Measurements from ENCODE around the gene GALNT17. TPM values are rescaled to one million over a fixed set of nuclear protein-coding genes. Genes with fewer than 3 reads are reported as not detected.

Gene GALNT17
- total and polyA plus RNA-seq, 12 donors = 15.1 to 87.0 (median 55.4) TPM

- H3K4me1 ChIP-seq = peaks cover 0 to 9% (median 0%) of the 10 kb centered on the region in 9 donors
- WGBS, 2 donors = 72 to 79% methylated on average over 4 of the region's 4 CpGs
- peaks cover 0 to 5% (median 0%) of the 10 kb centered on the region in 11 donors for H3K9me3 ChIP-seq
- no peak for TF ChIP-seq CTCF (IDR thresholded peaks at IDR 0.05)
- no peaks in the 10 kb centered on the region for H3K36me3 ChIP-seq
- H3K27ac ChIP-seq = no peak overlapping the region
- ATAC-seq (peak in 2 of 8 donors; percentile 12 to 26), DNase-seq (no peak)
- H3K4me3 ChIP-seq = no peak overlapping the region
- intact Hi-C loops (cut with DNase I) = no loop called here
- no peaks in the 10 kb centered on the region for H3K27me3 ChIP-seq
Measured at GRCh38 chr7:71140264-71140663, 8.3 kb downstream of the GALNT17 start.

GRCh38 chr7:71144963-71145362, 13.0 kb downstream of the GALNT17 start:
- Histone ChIP-seq H3K4me1 (peaks cover 0 to 5% (median 0%) of the 10 kb centered on the region in 9 donors), H3K27ac (no peak overlapping the region), H3K4me3 (no peak overlapping the region), H3K27me3 (no peaks in the 10 kb centered on the region), H3K9me3 (peaks cover 0 to 9% (median 0%) of the 10 kb centered on the region in 11 donors), H3K36me3 (no peaks in the 10 kb centered on the region)
- 87 to 90% methylated on average over 6 of the region's 6 CpGs for WGBS, 2 donors
- no peak for TF ChIP-seq CTCF (IDR thresholded peaks at IDR 0.05)
- intact Hi-C loops (cut with DNase I) = no loop called here
- ATAC-seq (no peak), DNase-seq (no peak)

DNA sequence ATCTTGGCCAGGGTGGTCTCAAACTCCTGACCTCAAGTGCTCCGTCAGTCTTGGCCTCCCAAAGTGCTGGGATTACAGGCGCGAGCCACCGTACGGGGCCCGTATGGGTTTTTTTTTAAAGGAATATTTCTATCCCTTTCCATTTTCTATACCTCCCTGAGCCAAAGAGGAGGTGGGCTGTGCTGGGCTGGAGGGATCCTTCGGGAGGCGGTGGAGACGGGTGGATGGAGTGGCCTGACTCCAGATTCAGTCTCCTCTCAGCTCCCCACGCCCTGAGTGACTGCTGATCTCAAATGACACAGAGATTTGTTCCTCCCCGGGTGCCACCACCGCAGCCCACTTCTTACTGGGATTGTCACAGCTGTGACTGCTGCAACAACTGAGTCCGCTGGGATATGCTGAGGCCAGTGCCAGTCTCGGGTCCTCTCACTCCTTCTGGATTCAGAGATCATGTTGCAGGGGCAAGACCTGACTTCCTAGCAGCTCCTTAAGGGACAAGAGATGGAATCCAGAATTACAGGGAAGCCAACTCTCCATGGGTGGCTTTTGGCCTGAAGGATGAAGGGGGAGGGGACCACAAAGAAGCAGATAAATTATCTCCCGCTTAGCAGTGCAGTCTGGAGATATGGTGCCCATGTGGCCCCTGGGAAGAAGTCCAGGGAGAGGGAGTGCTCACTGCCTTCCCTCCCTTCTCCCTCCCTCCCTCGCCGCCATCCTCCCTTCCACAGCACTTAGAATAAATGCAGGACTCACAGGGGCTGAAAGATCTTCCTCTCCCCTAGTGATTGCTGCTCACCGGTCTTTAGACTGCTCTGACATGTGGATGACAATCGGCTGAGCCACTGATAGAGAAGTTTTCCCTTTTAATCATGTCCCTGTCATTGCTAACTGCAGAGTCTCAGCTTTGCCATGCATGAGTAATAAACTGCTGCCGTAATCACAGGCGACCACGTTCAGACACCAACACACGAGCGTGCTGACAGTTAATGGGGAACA, 14.3 kb downstream of the GALNT17 start:
- peak overlapping the region in 4 of 10 donors; percentile 5 to 41 (median 24) for H3K27ac ChIP-seq
- 38 to 40% methylated on average over 24 of the region's 24 CpGs for WGBS, 2 donors
- intact Hi-C loops (cut with DNase I) = no loop called here

More for the DNA sequence above, 14.3 kb downstream of the GALNT17 start:
- DNase-seq (peak in 1 of 2 donors; percentile 12), ATAC-seq (peak in 6 of 8 donors; percentile 49 to 88 (median 74))
- Histone ChIP-seq H3K4me3 (no peak overlapping the region), H3K36me3 (no peaks in the 10 kb centered on the region), H3K4me1 (peaks cover 0 to 5% (median 0%) of the 10 kb centered on the region in 9 donors), H3K27me3 (no peaks in the 10 kb centered on the region), H3K9me3 (peaks cover 0 to 9% (median 0%) of the 10 kb centered on the region in 11 donors)
- no peak for TF ChIP-seq CTCF (IDR thresholded peaks at IDR 0.05)
